ENCODE results near the gene INSYN2B.

Gene INSYN2B

GRCh38 chr5:169933127-169933526 is 47.2 kb downstream of the INSYN2B start:
- Histone ChIP-seq H2AFZ (ENCODE audit: low read length) (no peak overlapping the region), H3K79me2 (ENCODE audit: insufficient read depth, low read length) (no peaks in the 10 kb centered on the region), H3K9me2 (ENCODE audit: low read depth, low read length) (no peaks in the 10 kb centered on the region), H3K36me3 (ENCODE audit: insufficient read depth, low read length) (peaks cover 14% of the 10 kb centered on the region; the same call in 1 of the 2 replicates), H3K4me2 (ENCODE audit: low read length) (no peak overlapping the region), H3K9me3 (ENCODE audit: low read length) (no peaks in the 10 kb centered on the region), H4K20me1 (ENCODE audit: insufficient read depth, low read length) (no peaks in the 10 kb centered on the region), H3K27ac (ENCODE audit: low read depth, low read length, poor library complexity, severe bottlenecking) (no peak overlapping the region), H3K4me1 (ENCODE audit: insufficient read depth, low read length, severe bottlenecking) (peaks cover 23% of the 10 kb centered on the region), H3K9ac (ENCODE audit: low read length) (no peak overlapping the region), H3F3A (ENCODE audit: insufficient read depth, low read length) (no peaks in the 10 kb centered on the region), H3K27me3 (ENCODE audit: insufficient read depth, low read length) (no peaks in the 10 kb centered on the region), H3K4me3 (ENCODE audit: low read depth, low read length, poor library complexity, severe bottlenecking) (no peak overlapping the region)
- TF ChIP-seq EZH2 (IDR thresholded peaks at IDR 0.05; ENCODE audit: borderline replicate concordance, low read length) (no peak), CTCF (IDR thresholded peaks at IDR 0.05; ENCODE audit: low read length) (no peak)

GRCh38 chr5:169923988-169924387 is 56.3 kb downstream of the INSYN2B start:
- Histone ChIP-seq H3K9me2 (ENCODE audit: low read depth, low read length) (no peaks in the 10 kb centered on the region), H2AFZ (ENCODE audit: low read length) (no peak overlapping the region), H3K4me3 (ENCODE audit: low read depth, low read length, poor library complexity, severe bottlenecking) (no peak overlapping the region), H3K9me3 (ENCODE audit: low read length) (no peaks in the 10 kb centered on the region), H3F3A (ENCODE audit: insufficient read depth, low read length) (no peaks in the 10 kb centered on the region), H3K4me1 (ENCODE audit: insufficient read depth, low read length, severe bottlenecking) (no peaks in the 10 kb centered on the region), H3K36me3 (ENCODE audit: insufficient read depth, low read length) (no peaks in the 10 kb centered on the region; the same call in 1 of the 2 replicates), H4K20me1 (ENCODE audit: insufficient read depth, low read length) (no peaks in the 10 kb centered on the region), H3K27me3 (ENCODE audit: insufficient read depth, low read length) (no peaks in the 10 kb centered on the region), H3K9ac (ENCODE audit: low read length) (no peak overlapping the region), H3K4me2 (ENCODE audit: low read length) (no peak overlapping the region), H3K27ac (ENCODE audit: low read depth, low read length, poor library complexity, severe bottlenecking) (no peak overlapping the region), H3K79me2 (ENCODE audit: insufficient read depth, low read length) (no peaks in the 10 kb centered on the region)
- TF ChIP-seq CTCF (IDR thresholded peaks at IDR 0.05; ENCODE audit: low read length) (no peak), EZH2 (IDR thresholded peaks at IDR 0.05; ENCODE audit: borderline replicate concordance, low read length) (no peak)

- Histone ChIP-seq H3K9me2 (ENCODE audit: low read depth, low read length) (no peaks in the 10 kb centered on the region), H3K36me3 (ENCODE audit: insufficient read depth, low read length) (no peaks in the 10 kb centered on the region; the same call in 1 of the 2 replicates), H3K27me3 (ENCODE audit: insufficient read depth, low read length) (no peaks in the 10 kb centered on the region), H3K4me1 (ENCODE audit: insufficient read depth, low read length, severe bottlenecking) (no peaks in the 10 kb centered on the region), H3K9me3 (ENCODE audit: low read length) (no peaks in the 10 kb centered on the region), H3K27ac (ENCODE audit: low read depth, low read length, poor library complexity, severe bottlenecking) (no peak overlapping the region), H3K9ac (ENCODE audit: low read length) (no peak overlapping the region), H3K4me3 (ENCODE audit: low read depth, low read length, poor library complexity, severe bottlenecking) (no peak overlapping the region), H3K4me2 (ENCODE audit: low read length) (no peak overlapping the region), H4K20me1 (ENCODE audit: insufficient read depth, low read length) (no peaks in the 10 kb centered on the region), H2AFZ (ENCODE audit: low read length) (no peak overlapping the region), H3F3A (ENCODE audit: insufficient read depth, low read length) (no peaks in the 10 kb centered on the region), H3K79me2 (ENCODE audit: insufficient read depth, low read length) (no peaks in the 10 kb centered on the region)
- TF ChIP-seq EZH2 (IDR thresholded peaks at IDR 0.05; ENCODE audit: borderline replicate concordance, low read length) (no peak), CTCF (IDR thresholded peaks at IDR 0.05; ENCODE audit: low read length) (no peak)
These were observed 57.8 kb downstream of the INSYN2B start for GRCh38 chr5:169922474-169922873.

Measured in OCI-LY1 (cell line).